Measurements from ENCODE around the gene MPO. TPM values are rescaled to one million over a fixed set of nuclear protein-coding genes. Genes with fewer than 3 reads are reported as not detected.

Gene MPO
- polyA plus RNA-seq, 3 donors = 4.2 to 7.5 (median 6.0) TPM

DNA sequence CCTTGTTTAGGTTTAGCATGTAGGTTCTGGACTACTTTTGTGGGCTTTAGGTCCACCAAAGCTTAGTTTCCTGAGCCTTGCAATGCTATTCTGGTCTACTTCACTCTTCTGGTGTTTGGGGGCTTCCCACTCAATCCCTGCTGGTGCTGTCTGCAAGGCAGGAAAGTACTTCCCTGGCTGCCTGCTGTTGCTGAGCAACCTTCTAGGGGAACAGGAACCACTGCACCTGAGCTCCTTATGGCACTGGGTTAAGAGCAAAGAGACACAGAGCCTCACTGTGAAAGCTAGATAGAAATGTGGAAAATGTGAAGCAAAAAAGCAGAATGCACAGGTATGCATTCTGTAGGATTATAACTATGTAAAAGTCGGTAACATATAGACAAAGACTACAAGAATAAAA lies 17.0 kb downstream of the MPO start:
- Mint-ChIP-seq H3K27ac (no peak overlapping the region), H3K4me3 (peak overlapping the region in 1 of 2 donors; percentile 20), H3K27me3 (ENCODE audit: low read depth in 3 of 3) (peaks cover 49 to 63% (median 50%) of the 10 kb centered on the region in 3 donors), H3K9me3 (peaks cover 0 to 15% (median 2%) of the 10 kb centered on the region in 7 donors), H3K36me3 (peaks cover 6 to 18% of the 10 kb centered on the region in 2 donors), H3K4me1 (peaks cover 32% of the 10 kb centered on the region)
- Histone ChIP-seq H3K4me2 (replicated peaks; ENCODE audit: extremely low read depth, low read length, poor library complexity, severe bottlenecking) (no peak overlapping the region), H3K27ac (ENCODE audit: low read depth in 1 of 2, low read length in 2 of 2) (no peak overlapping the region), H4K20me1 (ENCODE audit: insufficient read depth, low read length) (no peaks in the 10 kb centered on the region), H3K9ac (ENCODE audit: insufficient read depth, low read length, poor library complexity, severe bottlenecking) (no peak overlapping the region), H2AFZ (ENCODE audit: insufficient read depth, low read depth, low read length, poor library complexity, severe bottlenecking) (no peak overlapping the region), H3K36me3 (replicated peaks in 1 of 2; ENCODE audit: control insufficient read depth in 1 of 2, insufficient read depth in 2 of 2, low read length in 2 of 2) (no peaks in the 10 kb centered on the region), H3K4me3 (replicated peaks in 1 of 3; ENCODE audit: low read depth in 2 of 3, low read length in 3 of 3) (no peak overlapping the region), H3K9me3 (replicated peaks in 1 of 2; ENCODE audit: control insufficient read depth in 1 of 2, insufficient read depth in 1 of 2, low read length in 2 of 2) (no peaks in the 10 kb centered on the region), H3K4me1 (ENCODE audit: control insufficient read depth in 1 of 2, insufficient read depth in 2 of 2, low read length in 2 of 2) (peaks cover 16 to 17% of the 10 kb centered on the region in 2 donors), H3K27me3 (ENCODE audit: control insufficient read depth in 2 of 2, insufficient read depth in 2 of 2, low read length in 2 of 2) (peaks cover 31 to 46% of the 10 kb centered on the region in 2 donors), H3K79me2 (ENCODE audit: insufficient read depth, low read length) (peaks cover under 1% of the 10 kb centered on the region)
- no CpG with 5 or more reads among the region's 1 CpG for WGBS (ENCODE audit: insufficient coverage)
- intact Hi-C loops (cut with micrococcal nuclease) = no loop called here
- TF ChIP-seq, protein P1, sequence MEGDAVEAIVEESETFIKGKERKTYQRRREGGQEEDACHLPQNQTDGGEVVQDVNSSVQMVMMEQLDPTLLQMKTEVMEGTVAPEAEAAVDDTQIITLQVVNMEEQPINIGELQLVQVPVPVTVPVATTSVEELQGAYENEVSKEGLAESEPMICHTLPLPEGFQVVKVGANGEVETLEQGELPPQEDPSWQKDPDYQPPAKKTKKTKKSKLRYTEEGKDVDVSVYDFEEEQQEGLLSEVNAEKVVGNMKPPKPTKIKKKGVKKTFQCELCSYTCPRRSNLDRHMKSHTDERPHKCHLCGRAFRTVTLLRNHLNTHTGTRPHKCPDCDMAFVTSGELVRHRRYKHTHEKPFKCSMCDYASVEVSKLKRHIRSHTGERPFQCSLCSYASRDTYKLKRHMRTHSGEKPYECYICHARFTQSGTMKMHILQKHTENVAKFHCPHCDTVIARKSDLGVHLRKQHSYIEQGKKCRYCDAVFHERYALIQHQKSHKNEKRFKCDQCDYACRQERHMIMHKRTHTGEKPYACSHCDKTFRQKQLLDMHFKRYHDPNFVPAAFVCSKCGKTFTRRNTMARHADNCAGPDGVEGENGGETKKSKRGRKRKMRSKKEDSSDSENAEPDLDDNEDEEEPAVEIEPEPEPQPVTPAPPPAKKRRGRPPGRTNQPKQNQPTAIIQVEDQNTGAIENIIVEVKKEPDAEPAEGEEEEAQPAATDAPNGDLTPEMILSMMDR (IDR thresholded peaks at IDR 0.05) = no peak
- DNase-seq = no peak

GRCh38 chr17:58262149-58262548 lies 18.6 kb downstream of the MPO start:
- intact Hi-C loops (cut with micrococcal nuclease) = no loop called here
- no peaks in the 10 kb centered on the region for H3K79me2 ChIP-seq (ENCODE audit: insufficient read depth, low read length)
- no peak overlapping the region for H3K9ac ChIP-seq (ENCODE audit: insufficient read depth, low read length, poor library complexity, severe bottlenecking)
- Mint-ChIP-seq H3K27ac (peak overlapping the region in 1 of 7 donors; percentile 47), H3K4me3 (peak overlapping the region in 1 of 2 donors; percentile 80), H3K4me1 (peaks cover 15% of the 10 kb centered on the region), H3K36me3 (peaks cover 6 to 13% of the 10 kb centered on the region in 2 donors), H3K27me3 (ENCODE audit: low read depth in 3 of 3) (peaks cover 58 to 69% (median 66%) of the 10 kb centered on the region in 3 donors), H3K9me3 (peaks cover 0 to 13% (median 2%) of the 10 kb centered on the region in 7 donors)
- no peaks in the 10 kb centered on the region for H3K9me3 ChIP-seq (replicated peaks in 1 of 2; ENCODE audit: control insufficient read depth in 1 of 2, insufficient read depth in 1 of 2, low read length in 2 of 2)
- TF ChIP-seq, protein P1 (IDR thresholded peaks at IDR 0.05) = no peak
- H4K20me1 ChIP-seq (ENCODE audit: insufficient read depth, low read length) = no peaks in the 10 kb centered on the region
- DNase-seq = no peak
- no peak overlapping the region for H3K27ac ChIP-seq (ENCODE audit: low read depth in 1 of 2, low read length in 2 of 2)
- H3K4me2 ChIP-seq (replicated peaks; ENCODE audit: extremely low read depth, low read length, poor library complexity, severe bottlenecking) = no peak overlapping the region
- no peak overlapping the region for H2AFZ ChIP-seq (ENCODE audit: insufficient read depth, low read depth, low read length, poor library complexity, severe bottlenecking)
- no peaks in the 10 kb centered on the region for H3K36me3 ChIP-seq (replicated peaks in 1 of 2; ENCODE audit: control insufficient read depth in 1 of 2, insufficient read depth in 2 of 2, low read length in 2 of 2)
- H3K4me3 ChIP-seq (replicated peaks in 1 of 3; ENCODE audit: low read depth in 2 of 3, low read length in 3 of 3) = no peak overlapping the region
- 50% methylated on average over 4 of the region's 11 CpGs for WGBS (ENCODE audit: insufficient coverage)
- H3K27me3 ChIP-seq (ENCODE audit: control insufficient read depth in 2 of 2, insufficient read depth in 2 of 2, low read length in 2 of 2) = peaks cover 40 to 57% of the 10 kb centered on the region in 2 donors
- peaks cover 3 to 9% of the 10 kb centered on the region in 2 donors for H3K4me1 ChIP-seq (ENCODE audit: control insufficient read depth in 1 of 2, insufficient read depth in 2 of 2, low read length in 2 of 2)

All from CD14-positive monocyte (primary cell).